ENCODE measurements around the gene ADAR. TPM values are rescaled to one million over a fixed set of nuclear protein-coding genes. Genes with fewer than 3 reads are reported as not detected.
"Not testable (repeated sequence)": the region's sequence is repeated elsewhere in the genome, so short reads cannot be mapped to it uniquely, and the experiment has no call there.

ADAR gene
- polyA plus RNA-seq (2012; ENCODE audit: insufficient read depth, insufficient read length, low read depth) = 147 TPM

GRCh38 chr1:154607609-154608396, at the start of gene ADAR:
Gene ADAR (minus strand): TSS chr1:154608186. CDS start chr1:154608006, 180 bp downstream.
- Histone ChIP-seq H3K4me3 (ENCODE audit: low read depth, low read length) (peak within 1 kb of the TSS; percentile 89), H3K9me3 (no peaks in the 10 kb centered on the region), H3K4me1 (peaks cover 5% of the 10 kb centered on the region), H3K27me3 (no peaks in the 10 kb centered on the region), H3K36me3 (peaks cover 4% of the 10 kb centered on the region)
- TF ChIP-seq CTCF (IDR thresholded peaks at IDR 0.05; ENCODE audit: low read depth, low read length) = peak; percentile 3; the same call in 1 of the 2 replicates
- DNase-seq = peak; percentile 84

GRCh38 chr1:154657556-154657955, 49.6 kb upstream of the ADAR start:
- no peak for TF ChIP-seq CTCF (IDR thresholded peaks at IDR 0.05; ENCODE audit: low read depth, low read length)

GRCh38 chr1:154652893-154653292, 44.9 kb upstream of the ADAR start:
- DNase-seq = no peak
- peaks cover 14% of the 10 kb centered on the region for H3K27me3 ChIP-seq
- no peaks in the 10 kb centered on the region; the same call in 1 of the 2 replicates for H3K9me3 ChIP-seq
- H3K36me3 ChIP-seq = no peaks in the 10 kb centered on the region
- H3K4me1 ChIP-seq = no peaks in the 10 kb centered on the region
- no peak for TF ChIP-seq CTCF (IDR thresholded peaks at IDR 0.05; ENCODE audit: low read depth, low read length)
- H3K4me3 ChIP-seq (ENCODE audit: low read depth, low read length) = no peak overlapping the region

More at GRCh38 chr1:154657556-154657955, 49.6 kb upstream of the ADAR start:
- Histone ChIP-seq H3K27me3 (peaks cover 23% of the 10 kb centered on the region), H3K4me3 (ENCODE audit: low read depth, low read length) (no peak overlapping the region), H3K4me1 (no peaks in the 10 kb centered on the region), H3K9me3 (no peaks in the 10 kb centered on the region; the same call in 1 of the 2 replicates), H3K36me3 (no peaks in the 10 kb centered on the region)
- DNase-seq = no peak

GRCh38 chr1:154644724-154645123, 36.7 kb upstream of the ADAR start:
- not testable (repeated sequence) for H3K4me3 ChIP-seq (ENCODE audit: low read depth, low read length); H3K27me3 ChIP-seq; H3K9me3 ChIP-seq; H3K4me1 ChIP-seq; DNase-seq; H3K36me3 ChIP-seq

- H3K4me3 ChIP-seq (ENCODE audit: low read depth, low read length) = no peak overlapping the region
- H3K4me1 ChIP-seq = no peaks in the 10 kb centered on the region
- H3K36me3 ChIP-seq = no peaks in the 10 kb centered on the region
- DNase-seq = no peak
- H3K9me3 ChIP-seq = no peaks in the 10 kb centered on the region
- no peak for TF ChIP-seq CTCF (IDR thresholded peaks at IDR 0.05; ENCODE audit: low read depth, low read length)
- no peaks in the 10 kb centered on the region for H3K27me3 ChIP-seq
Measured at GRCh38 chr1:154641534-154641933, 33.5 kb upstream of the ADAR start.

- Histone ChIP-seq H3K4me1 (no peaks in the 10 kb centered on the region), H3K27me3 (no peaks in the 10 kb centered on the region), H3K4me3 (ENCODE audit: low read depth, low read length) (no peak overlapping the region), H3K36me3 (no peaks in the 10 kb centered on the region), H3K9me3 (no peaks in the 10 kb centered on the region; the same call in 1 of the 2 replicates)
- TF ChIP-seq CTCF (IDR thresholded peaks at IDR 0.05; ENCODE audit: low read depth, low read length) = no peak
- DNase-seq = no peak
Measured at GRCh38 chr1:154639876-154640275, 31.9 kb upstream of the ADAR start.
